BLaER1 treated with 17β-estradiol and CSF1 and Interleukin-3, amounts not matched to agents 10 nM and 100 nM (cell line): ENCODE results near the gene SLCO3A1.

Source experiments
- H3K27ac ChIP-seq, 11 experiments: shearing (Covaris generic); formaldehyde crosslinking; 2 replicates each; pipeline ENCODE4 v1.8.1; 2022
- H3K27me3 ChIP-seq, 11 experiments: shearing (Covaris generic); formaldehyde crosslinking; 2 replicates each; pipeline ENCODE4 v1.8.1; 2022
- H3K36me3 ChIP-seq, 11 experiments: shearing (Covaris generic); formaldehyde crosslinking; 2 replicates each; pipeline ENCODE4 v1.8.1; 2022
- H3K4me1 ChIP-seq, 10 experiments: shearing (Covaris generic); formaldehyde crosslinking; 2 replicates each; pipeline ENCODE4 v1.8.1; 2022
- H3K4me2 ChIP-seq, 11 experiments: shearing (Covaris generic); formaldehyde crosslinking; 2 replicates each; pipeline ENCODE4 v1.8.1; 2022
- H3K4me3 ChIP-seq, 10 experiments: shearing (Covaris generic); formaldehyde crosslinking; 2 replicates each; pipeline ENCODE4 v1.8.1; 2022
- H3K9ac ChIP-seq, 11 experiments: shearing (Covaris generic); formaldehyde crosslinking; 2 replicates each; pipeline ENCODE4 v1.8.1; 2022
- H3K9me3 ChIP-seq, 11 experiments: shearing (Covaris generic); formaldehyde crosslinking; replicated peaks in 1 of 11; 2 replicates each; pipeline ENCODE4 v1.8.1; 2022
- H4K20me1 ChIP-seq, 11 experiments: shearing (Covaris generic); formaldehyde crosslinking; 2 replicates each; pipeline ENCODE4 v1.8.1; 2022
- Cebpa-rat ChIP-seq, 11 experiments: shearing (Covaris generic); IDR thresholded peaks; 2 replicates each; pipeline ENCODE4 v1.8.1; 2022

Gene SLCO3A1

GRCh38 chr15:92098869-92099268, 245.4 kb downstream of the SLCO3A1 start:
- Histone ChIP-seq H3K4me2 (no peak overlapping the region), H3K4me1 (peaks cover 19 to 37% (median 27%) of the 10 kb centered on the region in 10 experiments), H3K27me3 (no peaks in the 10 kb centered on the region), H3K9ac (no peak overlapping the region; a peak in 1 of 22 replicates), H3K4me3 (no peak overlapping the region), H3K27ac (no peak overlapping the region), H3K9me3 (peaks cover 0 to 6% (median 0%) of the 10 kb centered on the region in 11 experiments; a peak in 1 of 22 replicates), H3K36me3 (peaks cover 0 to 7% (median 0%) of the 10 kb centered on the region in 11 experiments; a peak in 1 of 22 replicates), H4K20me1 (peaks cover 0 to 10% (median 0%) of the 10 kb centered on the region in 11 experiments; a peak in 1 of 22 replicates)
- TF ChIP-seq Cebpa-rat (IDR thresholded peaks at IDR 0.05): no peak

- H3K4me3 ChIP-seq: no peak overlapping the region
- no peak overlapping the region for H3K27ac ChIP-seq
- peaks cover 0 to 11% (median 0%) of the 10 kb centered on the region in 11 experiments; a peak in 1 of 22 replicates for H4K20me1 ChIP-seq
- TF ChIP-seq Cebpa-rat (IDR thresholded peaks at IDR 0.05): no peak
- H3K4me2 ChIP-seq: no peak overlapping the region
- H3K27me3 ChIP-seq: no peaks in the 10 kb centered on the region
- H3K4me1 ChIP-seq: peaks cover 12 to 31% (median 22%) of the 10 kb centered on the region in 10 experiments
- H3K36me3 ChIP-seq: peaks cover 0 to 7% (median 0%) of the 10 kb centered on the region in 11 experiments; a peak in 3 of 22 replicates
- H3K9ac ChIP-seq: no peak overlapping the region
- H3K9me3 ChIP-seq: peaks cover 0 to 6% (median 0%) of the 10 kb centered on the region in 11 experiments; a peak in 1 of 22 replicates
Measured at GRCh38 chr15:92100301-92100700, 246.8 kb downstream of the SLCO3A1 start.

- no peak for TF ChIP-seq Cebpa-rat (IDR thresholded peaks at IDR 0.05)
- H4K20me1 ChIP-seq: peaks cover 0 to 11% (median 0%) of the 10 kb centered on the region in 11 experiments; a peak in 1 of 22 replicates
- H3K4me3 ChIP-seq: no peak overlapping the region
- H3K4me1 ChIP-seq: peaks cover 7 to 26% (median 17%) of the 10 kb centered on the region in 10 experiments
- H3K4me2 ChIP-seq: no peak overlapping the region
- H3K27me3 ChIP-seq: no peaks in the 10 kb centered on the region
- peaks cover 0 to 6% (median 0%) of the 10 kb centered on the region in 11 experiments; a peak in 1 of 22 replicates for H3K9me3 ChIP-seq
- no peak overlapping the region for H3K9ac ChIP-seq
- peaks cover 0 to 9% (median 0%) of the 10 kb centered on the region in 11 experiments; a peak in 4 of 22 replicates for H3K36me3 ChIP-seq
- no peak overlapping the region for H3K27ac ChIP-seq
Measured at GRCh38 chr15:92100751-92101150, 247.2 kb downstream of the SLCO3A1 start.

- H3K27ac ChIP-seq: no peak overlapping the region; a peak in 1 of 22 replicates
- H3K9ac ChIP-seq: no peak overlapping the region
- no peak overlapping the region for H3K4me3 ChIP-seq
- peaks cover 0 to 18% (median 8%) of the 10 kb centered on the region in 10 experiments; a peak in 14 of 20 replicates for H3K4me1 ChIP-seq
- no peak for TF ChIP-seq Cebpa-rat (IDR thresholded peaks at IDR 0.05)
- peaks cover 0 to 11% (median 0%) of the 10 kb centered on the region in 11 experiments; a peak in 1 of 22 replicates for H4K20me1 ChIP-seq
- H3K9me3 ChIP-seq: no peaks in the 10 kb centered on the region
- H3K36me3 ChIP-seq: peaks cover 0 to 18% (median 0%) of the 10 kb centered on the region in 11 experiments; a peak in 4 of 22 replicates
- 0 out of 22 replicates have a peak overlapping the region, but pooled peaks of 1 of the 11 experiments have one; percentile 14 for H3K4me2 ChIP-seq
- no peaks in the 10 kb centered on the region for H3K27me3 ChIP-seq
Measured at GRCh38 chr15:92101708-92102394, 248.3 kb downstream of the SLCO3A1 start.

GRCh38 chr15:92102395-92102755, 248.9 kb downstream of the SLCO3A1 start:
- Histone ChIP-seq H3K4me3 (no peak overlapping the region), H3K4me1 (peaks cover 0 to 15% (median 7%) of the 10 kb centered on the region in 10 experiments; a peak in 13 of 20 replicates), H3K9me3 (no peaks in the 10 kb centered on the region), H3K9ac (no peak overlapping the region), H3K36me3 (peaks cover 0 to 22% (median 0%) of the 10 kb centered on the region in 11 experiments; a peak in 4 of 22 replicates), H3K27me3 (no peaks in the 10 kb centered on the region), H3K4me2 (no peak overlapping the region), H4K20me1 (peaks cover 0 to 11% (median 0%) of the 10 kb centered on the region in 11 experiments; a peak in 1 of 22 replicates), H3K27ac (no peak overlapping the region)
- TF ChIP-seq Cebpa-rat (IDR thresholded peaks at IDR 0.05): no peak

GRCh38 chr15:92104072-92104471, 250.6 kb downstream of the SLCO3A1 start:
- H3K4me2 ChIP-seq: no peak overlapping the region
- H3K4me3 ChIP-seq: no peak overlapping the region
- no peak overlapping the region for H3K9ac ChIP-seq
- no peaks in the 10 kb centered on the region for H3K9me3 ChIP-seq
- peaks cover 0 to 20% (median 14%) of the 10 kb centered on the region in 10 experiments; a peak in 16 of 20 replicates for H3K4me1 ChIP-seq
- peaks cover 0 to 21% (median 0%) of the 10 kb centered on the region in 11 experiments; a peak in 1 of 22 replicates for H4K20me1 ChIP-seq
- no peak for TF ChIP-seq Cebpa-rat (IDR thresholded peaks at IDR 0.05)
- no peak overlapping the region for H3K27ac ChIP-seq
- H3K27me3 ChIP-seq: no peaks in the 10 kb centered on the region
- peaks cover 0 to 22% (median 0%) of the 10 kb centered on the region in 11 experiments; a peak in 4 of 22 replicates for H3K36me3 ChIP-seq

GRCh38 chr15:92105611-92106010, 252.1 kb downstream of the SLCO3A1 start:
- no peaks in the 10 kb centered on the region for H3K9me3 ChIP-seq

GRCh38 chr15:92107510-92107909, 254.0 kb downstream of the SLCO3A1 start:
- no peak overlapping the region for H3K4me3 ChIP-seq
- H3K4me2 ChIP-seq: no peak overlapping the region; a peak in 1 of 22 replicates
- no peaks in the 10 kb centered on the region for H3K27me3 ChIP-seq
- no peak for TF ChIP-seq Cebpa-rat (IDR thresholded peaks at IDR 0.05)
- peaks cover 0 to 46% (median 40%) of the 10 kb centered on the region in 10 experiments; a peak in 16 of 20 replicates for H3K4me1 ChIP-seq
- H4K20me1 ChIP-seq: peaks cover 0 to 33% (median 0%) of the 10 kb centered on the region in 11 experiments; a peak in 1 of 22 replicates
- H3K9ac ChIP-seq: no peak overlapping the region
- H3K27ac ChIP-seq: no peak overlapping the region
- H3K9me3 ChIP-seq: no peaks in the 10 kb centered on the region
- H3K36me3 ChIP-seq: peaks cover 0 to 22% (median 0%) of the 10 kb centered on the region in 11 experiments; a peak in 4 of 22 replicates

More at GRCh38 chr15:92105611-92106010, 252.1 kb downstream of the SLCO3A1 start:
- Histone ChIP-seq H3K36me3 (peaks cover 0 to 22% (median 0%) of the 10 kb centered on the region in 11 experiments; a peak in 4 of 22 replicates), H3K4me2 (no peak overlapping the region), H3K27me3 (no peaks in the 10 kb centered on the region), H3K4me3 (no peak overlapping the region), H3K4me1 (peaks cover 0 to 35% (median 29%) of the 10 kb centered on the region in 10 experiments; a peak in 16 of 20 replicates), H4K20me1 (peaks cover 0 to 27% (median 0%) of the 10 kb centered on the region in 11 experiments; a peak in 1 of 22 replicates), H3K27ac (no peak overlapping the region), H3K9ac (no peak overlapping the region)
- no peak for TF ChIP-seq Cebpa-rat (IDR thresholded peaks at IDR 0.05)
